HepG2 (cell line): Measurements from ENCODE around the gene SERPINA3. TPM values are rescaled to one million over a fixed set of nuclear protein-coding genes. Genes with fewer than 3 reads are reported as not detected.
A peak's percentile ranks its signal among the peaks of the same experiment; 100 is the strongest.

ENCODE experiments used
- KLF13 ChIP-seq: sonication (generic); formaldehyde crosslinking; IDR thresholded peaks from 2 replicates; pipeline ENCODE4 v1.4.0; 2020; ENCODE audit warnings: mild to moderate bottlenecking, missing genetic modification reagents
- NFE2L2 ChIP-seq: fragments of 150-350 bp; IDR thresholded peaks from 2 replicates; pipeline ENCODE4 v1.6.1; 2014; ENCODE audit warnings: low read length
- TAF1 ChIP-seq: sonication (generic); formaldehyde crosslinking; IDR thresholded peaks from 2 replicates; pipeline ENCODE4 v1.4.0; 2020; ENCODE audit warnings: missing genetic modification reagents
- TSC22D2 ChIP-seq: sonication (generic); formaldehyde crosslinking; IDR thresholded peaks from 2 replicates; pipeline ENCODE4 v1.5.1; 2020; ENCODE audit warnings: missing genetic modification reagents, mild to moderate bottlenecking, borderline replicate concordance
- ZNF225 ChIP-seq: sonication (generic); formaldehyde crosslinking; IDR thresholded peaks from 2 replicates; pipeline ENCODE4 v1.4.0; 2020; ENCODE audit warnings: mild to moderate bottlenecking, missing genetic modification reagents
- ZNF292 ChIP-seq: sonication (generic); formaldehyde crosslinking; IDR thresholded peaks from 2 replicates; pipeline ENCODE4 v1.8.1; 2022; ENCODE audit warnings: mild to moderate bottlenecking, low read depth, missing genetic modification reagents, borderline replicate concordance
- ZNF780A ChIP-seq: sonication (generic); formaldehyde crosslinking; IDR thresholded peaks from 2 replicates; pipeline ENCODE4 v1.8.0; 2022; ENCODE audit warnings: mild to moderate bottlenecking, missing genetic modification reagents, moderate library complexity
- polyA plus RNA-seq, 8 experiments: library from polyadenylated mRNA; depleted of rRNA in 3 of 8; stranded (reverse) in 7 of 8; unstranded in 1 of 8; fragments of >200 nt; fragmentation: Illumina TruSeq in 4 of 8; extraction: Trizol in 4 of 8; gene quantifications; 2 replicates each; pipeline versions ENCODE4 v1.2.1 to v1.2.3, GENCODE V29; 2011 to 2016; ENCODE audit warnings: low read depth in 4 of 8, missing spikeins in 1 of 8, mixed read lengths in 1 of 8; ENCODE audit not compliant: insufficient read depth in 1 of 8
- total RNA-seq, 5 experiments: library from RNA; depleted of rRNA; stranded (reverse); fragments of >200 nt; fragmentation: Illumina TruSeq; extraction: Trizol; gene quantifications; 2 replicates each; pipeline ENCODE4 v1.2.3, GENCODE V29; 2016; ENCODE audit warnings: low read depth in 1 of 5
- TF ChIP-seq, protein P1 (sequence below): sonication (generic); formaldehyde crosslinking; conservative IDR thresholded peaks from 2 replicates; pipeline ENCODE4 v1.4.0; 2020; ENCODE audit warnings: missing genetic modification reagents
- TF ChIP-seq, protein P2 (sequence below): sonication (generic); formaldehyde crosslinking; IDR thresholded peaks from 2 replicates; pipeline ENCODE4 v1.4.0; 2020; ENCODE audit warnings: missing genetic modification reagents, borderline replicate concordance
- TF ChIP-seq, protein P3 (sequence below): sonication (generic); formaldehyde crosslinking; IDR thresholded peaks from 2 replicates; pipeline ENCODE4 v1.4.0; 2020; ENCODE audit warnings: missing genetic modification reagents
- TF ChIP-seq, protein P4 (sequence below): sonication (generic); formaldehyde crosslinking; IDR thresholded peaks from 2 replicates; pipeline ENCODE4 v1.9.0; 2022; ENCODE audit warnings: missing genetic modification reagents, mild to moderate bottlenecking, borderline replicate concordance
- TF ChIP-seq, protein P5 (sequence below): fragments of 450-650 bp; IDR thresholded peaks from 2 replicates; pipeline ENCODE4 v1.6.1; 2017

SERPINA3 gene
- total and polyA plus RNA-seq, 2 of the 13 experiments (the other 11 are each of a cell fraction or from before 2014, with no cell fraction given) = 825 to 2,200 TPM

DNA sequence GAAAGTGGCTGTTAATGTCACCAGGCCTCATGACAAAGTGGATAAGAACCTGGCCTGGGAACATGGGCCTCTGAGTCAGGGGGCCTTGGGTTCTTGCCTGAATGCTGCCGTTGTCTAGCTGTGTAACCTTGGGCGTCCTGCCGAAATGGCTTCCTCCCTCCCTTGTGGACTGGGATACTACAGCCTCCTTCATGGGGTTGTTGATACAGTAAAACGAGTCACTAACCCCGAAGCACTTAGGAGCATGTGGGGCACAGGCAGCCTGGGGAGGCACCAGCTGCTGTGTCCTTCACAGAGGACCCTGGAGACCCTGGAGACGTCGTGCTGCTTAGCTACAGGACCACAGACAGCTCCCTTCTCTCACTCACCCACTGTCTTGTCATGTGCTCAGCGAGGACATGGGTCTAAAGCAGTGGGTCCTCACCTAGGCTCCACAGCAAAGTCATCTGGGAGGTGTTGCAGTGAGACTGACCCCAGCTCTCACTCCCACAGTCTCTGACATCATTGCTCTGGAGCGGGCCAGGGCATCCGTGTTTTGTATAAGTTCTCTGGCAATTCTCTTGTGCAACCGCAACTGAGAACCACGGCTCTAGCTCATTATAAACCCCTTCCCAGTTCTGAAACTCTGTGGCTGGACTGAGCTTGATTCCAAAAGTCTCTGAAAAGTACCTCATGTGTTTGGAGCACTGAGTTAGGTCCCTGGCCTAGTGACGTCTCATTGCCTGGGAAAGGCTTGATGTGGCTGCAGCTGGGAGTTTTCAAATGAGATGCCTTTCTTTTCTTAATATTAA lies 42.1 kb downstream of the SERPINA3 start (continued):
- TF ChIP-seq, protein P1, sequence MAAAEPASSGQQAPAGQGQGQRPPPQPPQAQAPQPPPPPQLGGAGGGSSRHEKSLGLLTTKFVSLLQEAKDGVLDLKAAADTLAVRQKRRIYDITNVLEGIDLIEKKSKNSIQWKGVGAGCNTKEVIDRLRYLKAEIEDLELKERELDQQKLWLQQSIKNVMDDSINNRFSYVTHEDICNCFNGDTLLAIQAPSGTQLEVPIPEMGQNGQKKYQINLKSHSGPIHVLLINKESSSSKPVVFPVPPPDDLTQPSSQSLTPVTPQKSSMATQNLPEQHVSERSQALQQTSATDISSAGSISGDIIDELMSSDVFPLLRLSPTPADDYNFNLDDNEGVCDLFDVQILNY (CRISPR knock-in tag) = no peak
- TF ChIP-seq, protein P2, sequence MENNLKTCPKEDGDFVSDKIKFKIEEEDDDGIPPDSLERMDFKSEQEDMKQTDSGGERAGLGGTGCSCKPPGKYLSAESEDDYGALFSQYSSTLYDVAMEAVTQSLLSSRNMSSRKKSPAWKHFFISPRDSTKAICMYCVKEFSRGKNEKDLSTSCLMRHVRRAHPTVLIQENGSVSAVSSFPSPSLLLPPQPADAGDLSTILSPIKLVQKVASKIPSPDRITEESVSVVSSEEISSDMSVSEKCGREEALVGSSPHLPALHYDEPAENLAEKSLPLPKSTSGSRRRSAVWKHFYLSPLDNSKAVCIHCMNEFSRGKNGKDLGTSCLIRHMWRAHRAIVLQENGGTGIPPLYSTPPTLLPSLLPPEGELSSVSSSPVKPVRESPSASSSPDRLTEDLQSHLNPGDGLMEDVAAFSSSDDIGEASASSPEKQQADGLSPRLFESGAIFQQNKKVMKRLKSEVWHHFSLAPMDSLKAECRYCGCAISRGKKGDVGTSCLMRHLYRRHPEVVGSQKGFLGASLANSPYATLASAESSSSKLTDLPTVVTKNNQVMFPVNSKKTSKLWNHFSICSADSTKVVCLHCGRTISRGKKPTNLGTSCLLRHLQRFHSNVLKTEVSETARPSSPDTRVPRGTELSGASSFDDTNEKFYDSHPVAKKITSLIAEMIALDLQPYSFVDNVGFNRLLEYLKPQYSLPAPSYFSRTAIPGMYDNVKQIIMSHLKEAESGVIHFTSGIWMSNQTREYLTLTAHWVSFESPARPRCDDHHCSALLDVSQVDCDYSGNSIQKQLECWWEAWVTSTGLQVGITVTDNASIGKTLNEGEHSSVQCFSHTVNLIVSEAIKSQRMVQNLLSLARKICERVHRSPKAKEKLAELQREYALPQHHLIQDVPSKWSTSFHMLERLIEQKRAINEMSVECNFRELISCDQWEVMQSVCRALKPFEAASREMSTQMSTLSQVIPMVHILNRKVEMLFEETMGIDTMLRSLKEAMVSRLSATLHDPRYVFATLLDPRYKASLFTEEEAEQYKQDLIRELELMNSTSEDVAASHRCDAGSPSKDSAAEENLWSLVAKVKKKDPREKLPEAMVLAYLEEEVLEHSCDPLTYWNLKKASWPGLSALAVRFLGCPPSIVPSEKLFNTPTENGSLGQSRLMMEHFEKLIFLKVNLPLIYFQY (CRISPR knock-in tag) = no peak
- TF ChIP-seq TAF1 (CRISPR knock-in tag) = no peak
- TF ChIP-seq, protein P3, sequence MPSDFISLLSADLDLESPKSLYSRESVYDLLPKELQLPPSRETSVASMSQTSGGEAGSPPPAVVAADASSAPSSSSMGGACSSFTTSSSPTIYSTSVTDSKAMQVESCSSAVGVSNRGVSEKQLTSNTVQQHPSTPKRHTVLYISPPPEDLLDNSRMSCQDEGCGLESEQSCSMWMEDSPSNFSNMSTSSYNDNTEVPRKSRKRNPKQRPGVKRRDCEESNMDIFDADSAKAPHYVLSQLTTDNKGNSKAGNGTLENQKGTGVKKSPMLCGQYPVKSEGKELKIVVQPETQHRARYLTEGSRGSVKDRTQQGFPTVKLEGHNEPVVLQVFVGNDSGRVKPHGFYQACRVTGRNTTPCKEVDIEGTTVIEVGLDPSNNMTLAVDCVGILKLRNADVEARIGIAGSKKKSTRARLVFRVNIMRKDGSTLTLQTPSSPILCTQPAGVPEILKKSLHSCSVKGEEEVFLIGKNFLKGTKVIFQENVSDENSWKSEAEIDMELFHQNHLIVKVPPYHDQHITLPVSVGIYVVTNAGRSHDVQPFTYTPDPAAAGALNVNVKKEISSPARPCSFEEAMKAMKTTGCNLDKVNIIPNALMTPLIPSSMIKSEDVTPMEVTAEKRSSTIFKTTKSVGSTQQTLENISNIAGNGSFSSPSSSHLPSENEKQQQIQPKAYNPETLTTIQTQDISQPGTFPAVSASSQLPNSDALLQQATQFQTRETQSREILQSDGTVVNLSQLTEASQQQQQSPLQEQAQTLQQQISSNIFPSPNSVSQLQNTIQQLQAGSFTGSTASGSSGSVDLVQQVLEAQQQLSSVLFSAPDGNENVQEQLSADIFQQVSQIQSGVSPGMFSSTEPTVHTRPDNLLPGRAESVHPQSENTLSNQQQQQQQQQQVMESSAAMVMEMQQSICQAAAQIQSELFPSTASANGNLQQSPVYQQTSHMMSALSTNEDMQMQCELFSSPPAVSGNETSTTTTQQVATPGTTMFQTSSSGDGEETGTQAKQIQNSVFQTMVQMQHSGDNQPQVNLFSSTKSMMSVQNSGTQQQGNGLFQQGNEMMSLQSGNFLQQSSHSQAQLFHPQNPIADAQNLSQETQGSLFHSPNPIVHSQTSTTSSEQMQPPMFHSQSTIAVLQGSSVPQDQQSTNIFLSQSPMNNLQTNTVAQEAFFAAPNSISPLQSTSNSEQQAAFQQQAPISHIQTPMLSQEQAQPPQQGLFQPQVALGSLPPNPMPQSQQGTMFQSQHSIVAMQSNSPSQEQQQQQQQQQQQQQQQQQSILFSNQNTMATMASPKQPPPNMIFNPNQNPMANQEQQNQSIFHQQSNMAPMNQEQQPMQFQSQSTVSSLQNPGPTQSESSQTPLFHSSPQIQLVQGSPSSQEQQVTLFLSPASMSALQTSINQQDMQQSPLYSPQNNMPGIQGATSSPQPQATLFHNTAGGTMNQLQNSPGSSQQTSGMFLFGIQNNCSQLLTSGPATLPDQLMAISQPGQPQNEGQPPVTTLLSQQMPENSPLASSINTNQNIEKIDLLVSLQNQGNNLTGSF = no peak
- no peak for TF ChIP-seq NFE2L2
- TF ChIP-seq TSC22D2 (CRISPR knock-in tag) = no peak
- TF ChIP-seq, protein P4, sequence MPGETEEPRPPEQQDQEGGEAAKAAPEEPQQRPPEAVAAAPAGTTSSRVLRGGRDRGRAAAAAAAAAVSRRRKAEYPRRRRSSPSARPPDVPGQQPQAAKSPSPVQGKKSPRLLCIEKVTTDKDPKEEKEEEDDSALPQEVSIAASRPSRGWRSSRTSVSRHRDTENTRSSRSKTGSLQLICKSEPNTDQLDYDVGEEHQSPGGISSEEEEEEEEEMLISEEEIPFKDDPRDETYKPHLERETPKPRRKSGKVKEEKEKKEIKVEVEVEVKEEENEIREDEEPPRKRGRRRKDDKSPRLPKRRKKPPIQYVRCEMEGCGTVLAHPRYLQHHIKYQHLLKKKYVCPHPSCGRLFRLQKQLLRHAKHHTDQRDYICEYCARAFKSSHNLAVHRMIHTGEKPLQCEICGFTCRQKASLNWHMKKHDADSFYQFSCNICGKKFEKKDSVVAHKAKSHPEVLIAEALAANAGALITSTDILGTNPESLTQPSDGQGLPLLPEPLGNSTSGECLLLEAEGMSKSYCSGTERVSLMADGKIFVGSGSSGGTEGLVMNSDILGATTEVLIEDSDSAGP (CRISPR knock-in tag) = peak; percentile 23; the same call in 1 of the 2 replicates
- TF ChIP-seq ZNF225 (CRISPR knock-in tag) = no peak
- TF ChIP-seq ZNF780A = no peak
- TF ChIP-seq ZNF292 (CRISPR knock-in tag) = no peak
- TF ChIP-seq KLF13 (CRISPR knock-in tag) = no peak
- TF ChIP-seq, protein P5, sequence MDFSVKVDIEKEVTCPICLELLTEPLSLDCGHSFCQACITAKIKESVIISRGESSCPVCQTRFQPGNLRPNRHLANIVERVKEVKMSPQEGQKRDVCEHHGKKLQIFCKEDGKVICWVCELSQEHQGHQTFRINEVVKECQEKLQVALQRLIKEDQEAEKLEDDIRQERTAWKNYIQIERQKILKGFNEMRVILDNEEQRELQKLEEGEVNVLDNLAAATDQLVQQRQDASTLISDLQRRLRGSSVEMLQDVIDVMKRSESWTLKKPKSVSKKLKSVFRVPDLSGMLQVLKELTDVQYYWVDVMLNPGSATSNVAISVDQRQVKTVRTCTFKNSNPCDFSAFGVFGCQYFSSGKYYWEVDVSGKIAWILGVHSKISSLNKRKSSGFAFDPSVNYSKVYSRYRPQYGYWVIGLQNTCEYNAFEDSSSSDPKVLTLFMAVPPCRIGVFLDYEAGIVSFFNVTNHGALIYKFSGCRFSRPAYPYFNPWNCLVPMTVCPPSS = no peak
